ENCODE measurements around the gene NHEJ1. TPM values are rescaled to one million over a fixed set of nuclear protein-coding genes. Genes with fewer than 3 reads are reported as not detected.

The NHEJ1 gene
- polyA plus RNA-seq, 1 donor (not counting 4 experiments of a cell fraction or from before 2014, with no cell fraction given): 13.1 TPM

DNA sequence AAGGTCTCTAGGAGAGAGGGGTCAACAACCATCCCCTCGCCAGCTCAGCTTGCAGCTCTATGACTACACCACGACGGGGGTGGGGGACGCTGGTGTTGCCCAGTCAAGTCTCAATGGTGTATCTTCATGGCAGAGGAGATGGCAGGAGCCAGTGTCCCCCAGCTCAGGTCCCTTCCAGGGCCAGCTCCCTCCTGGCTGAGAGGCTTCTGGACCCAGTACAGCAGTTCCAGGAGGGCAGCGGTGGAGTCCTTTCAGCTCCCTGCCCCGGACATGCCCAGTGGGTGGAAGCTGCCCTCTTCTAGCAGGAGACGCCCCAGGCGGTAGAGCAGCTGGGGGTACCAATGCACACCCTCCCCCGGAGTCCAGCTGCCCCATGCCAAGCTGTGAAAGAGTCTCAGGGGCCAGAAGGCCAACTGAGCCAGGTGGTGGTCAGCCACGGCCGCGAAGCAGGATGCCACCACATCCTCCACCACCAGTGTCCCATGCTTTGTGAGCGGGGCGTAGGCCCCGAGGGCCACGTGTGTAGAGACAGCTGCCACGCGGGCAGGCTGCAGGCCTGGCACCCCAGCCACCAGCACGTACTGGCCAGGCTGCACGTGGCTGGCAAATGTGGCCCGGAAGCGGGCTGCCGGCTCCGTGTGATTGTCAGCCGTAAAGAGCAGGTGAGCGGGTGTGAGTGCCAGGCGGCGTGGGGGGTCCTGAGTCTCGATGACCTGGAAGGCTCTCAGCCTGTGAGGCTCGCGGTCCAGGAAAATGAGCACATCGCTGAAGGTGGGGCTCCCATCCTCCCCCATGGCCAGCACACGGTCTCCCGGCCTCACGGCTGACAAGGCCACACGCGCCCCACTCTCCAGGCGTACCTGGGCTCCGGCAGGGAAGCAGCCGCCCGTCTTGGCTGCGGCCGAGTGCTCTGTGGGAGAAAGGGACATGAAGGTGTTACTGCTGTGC lies 105.4 kb downstream of the NHEJ1 start:
- no peaks in the 10 kb centered on the region for H3K79me2 ChIP-seq (ENCODE audit: control insufficient read depth, insufficient read depth, low read length)
- FAIRE-seq: no peak
- H2AFZ ChIP-seq (ENCODE audit: control insufficient read depth, low read length): no peak overlapping the region
- DNase-seq (ENCODE audit: low read depth, low spot score): no peak
- H3K36me3 ChIP-seq (ENCODE audit: control insufficient read depth in 2 of 2, extremely low read depth in 1 of 2, insufficient read depth in 2 of 2, low read length in 2 of 2): no peaks in the 10 kb centered on the region
- H3K27me3 ChIP-seq (ENCODE audit: control insufficient read depth, extremely low read depth, insufficient read depth, low read length): peaks cover 56% of the 10 kb centered on the region
- peaks cover 2% of the 10 kb centered on the region for H4K20me1 ChIP-seq (ENCODE audit: control insufficient read depth, extremely low read depth, insufficient read depth, low read length)
- no peak overlapping the region for H3K4me2 ChIP-seq (ENCODE audit: control insufficient read depth, extremely low read depth, insufficient read depth, low read depth, low read length)
- H3K27ac ChIP-seq (ENCODE audit: control insufficient read depth, insufficient read depth, low read length): no peak overlapping the region
- no peak overlapping the region for H3K4me3 ChIP-seq (ENCODE audit: control insufficient read depth in 2 of 3, extremely low read depth in 1 of 3, insufficient read depth in 2 of 3, low read depth in 1 of 3, low read length in 3 of 3)
- H3K9me3 ChIP-seq (ENCODE audit: control insufficient read depth, low read depth, low read length): no peaks in the 10 kb centered on the region
- no peaks in the 10 kb centered on the region for H3K9me1 ChIP-seq (ENCODE audit: control insufficient read depth, extremely low read depth, insufficient read depth, low read length)
- dilution Hi-C loops (cut with MboI; ENCODE audit: extremely low pct_ligation_motif_present, low sequenced_read_pairs): no loop called here
- no peak for TF ChIP-seq EZH2 (IDR thresholded peaks at IDR 0.05; ENCODE audit: low read length)
- no peak for TF ChIP-seq CTCF (optimal IDR thresholded peaks at IDR 0.05 in 1 of 3, IDR thresholded peaks at IDR 0.05 in 1 of 3, conservative IDR thresholded peaks at IDR 0.05 in 1 of 3; ENCODE audit: extremely low read depth in 1 of 3, insufficient read depth in 2 of 3, low read length in 3 of 3)
- H3K9ac ChIP-seq (ENCODE audit: control insufficient read depth, extremely low read depth, insufficient read depth, low read length): no peak overlapping the region
- H3K4me1 ChIP-seq (ENCODE audit: control insufficient read depth, extremely low read depth, insufficient read depth, low read length): peaks cover 8% of the 10 kb centered on the region

DNA sequence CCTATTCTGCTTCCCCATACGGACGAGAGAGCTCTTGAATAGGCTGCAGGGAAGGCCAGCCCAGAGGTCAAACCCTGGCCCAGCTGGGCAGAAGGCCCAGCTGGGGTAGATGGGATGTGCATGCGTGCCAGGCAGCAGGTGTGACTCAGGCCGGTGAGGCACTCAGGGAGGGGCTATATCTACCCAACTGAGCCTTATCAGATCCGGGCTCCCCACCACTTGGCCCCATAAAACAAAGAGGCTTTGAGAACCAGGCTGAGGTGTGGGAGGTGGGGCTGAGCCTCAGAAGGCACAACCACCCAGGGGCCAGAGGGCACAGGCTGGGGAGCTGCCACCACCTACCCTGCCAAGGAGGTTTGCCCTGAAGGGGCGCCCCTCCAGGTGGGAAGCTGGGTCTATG lies 111.3 kb downstream of the NHEJ1 start:
- no peaks in the 10 kb centered on the region for H3K9me1 ChIP-seq (ENCODE audit: control insufficient read depth, extremely low read depth, insufficient read depth, low read length)
- no peak for FAIRE-seq
- no peaks in the 10 kb centered on the region for H3K36me3 ChIP-seq (ENCODE audit: control insufficient read depth in 2 of 2, extremely low read depth in 1 of 2, insufficient read depth in 2 of 2, low read length in 2 of 2)
- no peaks in the 10 kb centered on the region for H3K27me3 ChIP-seq (ENCODE audit: control insufficient read depth, extremely low read depth, insufficient read depth, low read length)
- DNase-seq (ENCODE audit: low read depth, low spot score): no peak
- dilution Hi-C loops (cut with MboI; ENCODE audit: extremely low pct_ligation_motif_present, low sequenced_read_pairs): no loop called here
- no peaks in the 10 kb centered on the region for H3K79me2 ChIP-seq (ENCODE audit: control insufficient read depth, insufficient read depth, low read length)
- TF ChIP-seq CTCF (optimal IDR thresholded peaks at IDR 0.05 in 1 of 3, IDR thresholded peaks at IDR 0.05 in 1 of 3, conservative IDR thresholded peaks at IDR 0.05 in 1 of 3; ENCODE audit: extremely low read depth in 1 of 3, insufficient read depth in 2 of 3, low read length in 3 of 3) (no peak), EZH2 (IDR thresholded peaks at IDR 0.05; ENCODE audit: low read length) (no peak)
- no peaks in the 10 kb centered on the region for H3K4me1 ChIP-seq (ENCODE audit: control insufficient read depth, extremely low read depth, insufficient read depth, low read length)
- H4K20me1 ChIP-seq (ENCODE audit: control insufficient read depth, extremely low read depth, insufficient read depth, low read length): no peaks in the 10 kb centered on the region
- no peaks in the 10 kb centered on the region for H3K9me3 ChIP-seq (ENCODE audit: control insufficient read depth, low read depth, low read length)
- no peak overlapping the region for H3K4me2 ChIP-seq (ENCODE audit: control insufficient read depth, extremely low read depth, insufficient read depth, low read depth, low read length)
- no peak overlapping the region for H3K27ac ChIP-seq (ENCODE audit: control insufficient read depth, insufficient read depth, low read length)
- no peak overlapping the region for H2AFZ ChIP-seq (ENCODE audit: control insufficient read depth, low read length)
- H3K4me3 ChIP-seq (ENCODE audit: control insufficient read depth in 2 of 3, extremely low read depth in 1 of 3, insufficient read depth in 2 of 3, low read depth in 1 of 3, low read length in 3 of 3): no peak overlapping the region
- H3K9ac ChIP-seq (ENCODE audit: control insufficient read depth, extremely low read depth, insufficient read depth, low read length): no peak overlapping the region
